ENCODE measurements around the gene SLC36A1. TPM values are rescaled to one million over a fixed set of nuclear protein-coding genes. Genes with fewer than 3 reads are reported as not detected.

SLC36A1 gene
- total RNA-seq, 2 experiments from 2014 or later: 11.6 to 12.1 TPM

- Histone ChIP-seq H3K4me3 (ENCODE audit: low read depth, low read length, poor library complexity, severe bottlenecking) (no peak overlapping the region), H3K9me3 (ENCODE audit: low read length) (no peaks in the 10 kb centered on the region), H3K79me2 (ENCODE audit: insufficient read depth, low read depth, low read length) (no peaks in the 10 kb centered on the region), H3K27ac (ENCODE audit: low read depth, low read length, poor library complexity, severe bottlenecking) (no peak overlapping the region), H3K4me1 (ENCODE audit: insufficient read depth, low read length, poor library complexity, severe bottlenecking) (no peaks in the 10 kb centered on the region), H3K4me2 (ENCODE audit: low read length) (no peak overlapping the region), H2AFZ (ENCODE audit: low read length) (no peak overlapping the region), H4K20me1 (ENCODE audit: insufficient read depth, low read length) (no peaks in the 10 kb centered on the region), H3K36me3 (ENCODE audit: insufficient read depth, low read length) (peaks cover 25% of the 10 kb centered on the region), H3K9me2 (ENCODE audit: insufficient read depth, low read length) (no peaks in the 10 kb centered on the region)
- ChIA-PET POLR2A (interaction anchor here (0.6 kb wide), 1 partner anchor 9 kb away, joined by 4 read pairs; no protein-coding TSS in a partner anchor), CTCF (ENCODE audit: unreplicated experiment) (no interaction called here)
- intact Hi-C loops (cut with micrococcal nuclease; ENCODE audit: unreplicated experiment): no loop called here
- BruUV-seq (replicated peaks): no TSS peak
- DNase-seq (ENCODE audit: low spot score): no peak
- TF ChIP-seq CTCF (conservative IDR thresholded peaks at IDR 0.05; ENCODE audit: low read length): no peak
- TF ChIP-seq EZH2phosphoT487 (IDR thresholded peaks at IDR 0.05; ENCODE audit: borderline replicate concordance, low read depth, low read length): no peak
Observed at GRCh38 chr5:151476016-151476415, 28.6 kb downstream of the SLC36A1 start.

DNA sequence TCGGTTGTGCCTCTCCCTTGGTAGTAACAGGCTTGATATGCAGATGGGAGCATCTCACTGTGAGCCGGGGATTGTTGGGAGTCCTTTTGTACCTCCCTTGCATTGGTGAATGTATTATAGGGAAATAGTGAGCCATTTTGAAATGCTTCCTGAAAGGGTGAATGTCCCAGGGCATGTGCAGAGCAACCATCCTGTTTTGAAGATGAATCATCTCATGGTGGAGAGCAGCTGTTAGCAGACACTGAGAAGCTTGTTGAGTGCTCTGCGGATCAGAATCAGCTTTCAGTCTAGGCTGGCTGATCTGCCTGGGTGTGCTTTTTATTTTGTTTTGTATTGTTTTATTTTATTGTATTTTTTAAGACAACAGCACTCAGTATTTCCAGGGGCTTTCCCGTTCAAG lies 29.7 kb downstream of the SLC36A1 start:
- intact Hi-C loops (cut with micrococcal nuclease; ENCODE audit: unreplicated experiment): no loop called here
- Histone ChIP-seq H3K4me2 (ENCODE audit: low read length) (no peak overlapping the region), H2AFZ (ENCODE audit: low read length) (no peak overlapping the region), H3K4me3 (ENCODE audit: low read depth, low read length, poor library complexity, severe bottlenecking) (no peak overlapping the region), H4K20me1 (ENCODE audit: insufficient read depth, low read length) (no peaks in the 10 kb centered on the region), H3K79me2 (ENCODE audit: insufficient read depth, low read depth, low read length) (no peaks in the 10 kb centered on the region), H3K9me3 (ENCODE audit: low read length) (no peaks in the 10 kb centered on the region), H3K9me2 (ENCODE audit: insufficient read depth, low read length) (no peaks in the 10 kb centered on the region), H3K36me3 (ENCODE audit: insufficient read depth, low read length) (peaks cover 23% of the 10 kb centered on the region), H3K4me1 (ENCODE audit: insufficient read depth, low read length, poor library complexity, severe bottlenecking) (no peaks in the 10 kb centered on the region), H3K27ac (ENCODE audit: low read depth, low read length, poor library complexity, severe bottlenecking) (no peak overlapping the region)
- no TSS peak for BruUV-seq (replicated peaks)
- TF ChIP-seq CTCF (conservative IDR thresholded peaks at IDR 0.05; ENCODE audit: low read length): no peak
- no peak for TF ChIP-seq EZH2phosphoT487 (IDR thresholded peaks at IDR 0.05; ENCODE audit: borderline replicate concordance, low read depth, low read length)
- POLR2A ChIA-PET: no interaction called here
- CTCF ChIA-PET (ENCODE audit: unreplicated experiment): interaction anchor here (0.5 kb wide), 1 partner anchor 715 kb away, joined by 7 read pairs; no protein-coding TSS in a partner anchor
- DNase-seq (ENCODE audit: low spot score): no peak

DNA sequence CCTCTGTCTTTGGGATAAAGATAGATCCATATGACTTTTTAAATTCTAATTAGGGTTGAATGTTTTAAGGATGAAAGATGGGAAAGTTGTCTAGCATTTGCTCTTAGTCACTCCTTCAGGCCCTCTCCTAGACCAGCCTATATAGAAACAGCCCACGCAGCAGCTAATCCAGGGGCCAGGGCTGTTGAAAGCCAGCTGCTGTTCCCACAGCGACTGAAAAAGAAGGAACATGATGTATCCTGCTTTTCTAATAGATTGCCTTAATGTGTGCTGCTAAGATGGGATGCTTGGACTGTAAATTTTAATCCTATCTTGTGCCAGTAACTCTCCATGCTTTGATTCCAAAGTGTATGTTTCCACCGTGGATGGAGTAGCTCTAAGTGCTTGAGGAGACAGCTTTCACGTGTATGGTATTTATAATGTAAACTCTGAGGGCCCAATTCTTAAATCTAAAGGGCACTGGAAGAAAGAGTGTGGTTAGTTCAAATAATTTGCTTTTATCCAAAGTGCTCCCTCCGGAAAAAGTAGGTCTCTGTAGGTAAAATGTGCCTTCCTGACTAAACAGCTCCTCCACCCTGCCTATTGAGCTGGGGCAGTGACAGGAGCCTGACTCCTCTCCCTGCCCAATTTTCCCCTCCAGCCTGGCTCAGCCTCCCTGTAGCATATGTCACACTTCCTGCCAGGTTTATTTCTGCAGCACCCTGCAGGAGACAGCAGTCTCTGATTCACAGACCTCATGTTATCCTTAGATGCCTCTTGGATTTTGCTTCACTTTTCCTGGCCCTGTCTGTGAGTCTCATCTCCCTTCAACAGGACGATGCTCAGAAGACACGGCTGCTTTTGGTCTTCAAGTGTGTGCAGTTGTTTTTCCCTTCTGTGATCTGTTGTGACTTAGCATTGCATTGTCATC lies 33.2 kb downstream of the SLC36A1 start:
- no peaks in the 10 kb centered on the region for H3K9me2 ChIP-seq (ENCODE audit: insufficient read depth, low read length)
- no TSS peak for BruUV-seq (replicated peaks)
- TF ChIP-seq EZH2phosphoT487 (IDR thresholded peaks at IDR 0.05; ENCODE audit: borderline replicate concordance, low read depth, low read length) (no peak), CTCF (conservative IDR thresholded peaks at IDR 0.05; ENCODE audit: low read length) (no peak)
- CTCF ChIA-PET (ENCODE audit: unreplicated experiment): no interaction called here
- intact Hi-C loops (cut with micrococcal nuclease; ENCODE audit: unreplicated experiment): no loop called here
- H2AFZ ChIP-seq (ENCODE audit: low read length): no peak overlapping the region
- H3K4me1 ChIP-seq (ENCODE audit: insufficient read depth, low read length, poor library complexity, severe bottlenecking): no peaks in the 10 kb centered on the region
- H3K9me3 ChIP-seq (ENCODE audit: low read length): no peaks in the 10 kb centered on the region
- H3K27ac ChIP-seq (ENCODE audit: low read depth, low read length, poor library complexity, severe bottlenecking): no peak overlapping the region
- H3K36me3 ChIP-seq (ENCODE audit: insufficient read depth, low read length): peaks cover 18% of the 10 kb centered on the region
- POLR2A ChIA-PET: no interaction called here
- H3K4me3 ChIP-seq (ENCODE audit: low read depth, low read length, poor library complexity, severe bottlenecking): no peak overlapping the region
- no peak overlapping the region for H3K4me2 ChIP-seq (ENCODE audit: low read length)
- DNase-seq (ENCODE audit: low spot score): no peak
- no peaks in the 10 kb centered on the region for H4K20me1 ChIP-seq (ENCODE audit: insufficient read depth, low read length)
- no peaks in the 10 kb centered on the region for H3K79me2 ChIP-seq (ENCODE audit: insufficient read depth, low read depth, low read length)
